GM12878 (cell line): Measurements from ENCODE around the gene ENAH. TPM values are rescaled to one million over a fixed set of nuclear protein-coding genes. Genes with fewer than 3 reads are reported as not detected.

Experiments
- ATAC-seq: fragments of 200-7000 bp; cut with Tn5 transposase; 3 replicates; pipeline ENCODE4 v1.9.1; 2020; ENCODE audit warnings: mild to moderate bottlenecking, moderate library complexity
- BruUV-seq: library from RNA; stranded (reverse); fragments of 400-500 nt; replicated peaks from 2 replicates; lab custom pipeline; 2021; lab: Mats Ljungman, UMichigan
- CTCF ChIA-PET: fragments of 300-600 bp; sonication (Branson Sonifier 250); formaldehyde crosslinking; extraction: SDS; loops from one replicate; lab custom pipeline; 2021; ENCODE audit warnings: inconsistent platforms; lab: Yijun Ruan, JAX
- POLR2A ChIA-PET: fragments of 350-600 bp; formaldehyde crosslinking; extraction: SDS; loops from one replicate; lab custom pipeline; 2021; ENCODE audit warnings: inconsistent platforms; lab: Charles Lee
- RAD21 ChIA-PET: fragments of 300-600 bp; sonication (Branson Sonifier 250); formaldehyde crosslinking; loops from one replicate; lab custom pipeline; 2023; ENCODE audit warnings: antibody characterized with exemption; ENCODE audit not compliant: unreplicated experiment; lab: Charles Lee
- SMC1A ChIA-PET: fragments of 300-600 bp; sonication (Branson Sonifier 250); formaldehyde crosslinking; loops from one replicate; lab custom pipeline; 2023; ENCODE audit not compliant: unreplicated experiment, uncharacterized antibody; lab: Charles Lee
- DNase-seq: peaks from one replicate; pipeline ENCODE4 v3.0.0-alpha.2; 2011; ENCODE audit warnings: low read depth, low spot score
- FAIRE-seq: peaks from 3 replicates; lab custom pipeline; 2011; peaks lifted over from hg19 to GRCh38; lab: Jason Lieb, UNC
- H2AFZ ChIP-seq: 2 replicates; pipeline ENCODE4 v1.6.0; 2011; ENCODE audit warnings: low read depth, low read length, control low read depth; ENCODE audit not compliant: control insufficient read depth
- H3K27ac ChIP-seq: 2 replicates; pipeline ENCODE4 v1.5.1; 2011; ENCODE audit warnings: control low read depth; ENCODE audit not compliant: control insufficient read depth, insufficient read depth
- H3K27me3 ChIP-seq, 2 experiments: replicated peaks in 1 of 2; 2 replicates each; pipeline versions ENCODE4 v1.6.0 to v1.6.1; 2011; ENCODE audit warnings: low read length in 1 of 2; ENCODE audit not compliant: control insufficient read depth in 2 of 2, insufficient read depth in 2 of 2
- H3K36me3 ChIP-seq, 2 experiments: 2 replicates each; pipeline ENCODE4 v1.5.1; 2011; ENCODE audit warnings: low read length in 1 of 2; ENCODE audit not compliant: control insufficient read depth in 2 of 2, insufficient read depth in 2 of 2
- H3K4me1 ChIP-seq: 2 replicates; pipeline ENCODE4 v1.6.1; 2011; ENCODE audit warnings: mild to moderate bottlenecking, low read length, moderate library complexity, mixed read lengths; ENCODE audit not compliant: control insufficient read depth, insufficient read depth
- H3K4me2 ChIP-seq: 2 replicates; pipeline ENCODE4 v1.6.0; 2011; ENCODE audit warnings: control low read depth; ENCODE audit not compliant: control insufficient read depth, insufficient read depth
- H3K4me3 ChIP-seq: fragments of 200-600 bp; sonication (generic); 2 replicates; pipeline ENCODE4 v1.5.1; 2016
- H3K79me2 ChIP-seq: 2 replicates; pipeline ENCODE4 v1.6.0; 2011; ENCODE audit warnings: low read length; ENCODE audit not compliant: control insufficient read depth, insufficient read depth
- H3K9ac ChIP-seq: 2 replicates; pipeline ENCODE4 v1.8.0; 2011; ENCODE audit warnings: low read length, control low read depth, mixed read lengths; ENCODE audit not compliant: control insufficient read depth, insufficient read depth
- H3K9me3 ChIP-seq: replicated peaks from 3 replicates; pipeline ENCODE4 v1.5.1; 2011; ENCODE audit warnings: mild to moderate bottlenecking, low read length; ENCODE audit not compliant: control insufficient read depth, insufficient read depth
- H4K20me1 ChIP-seq: 2 replicates; pipeline ENCODE4 v1.6.0; 2011; ENCODE audit not compliant: control insufficient read depth, insufficient read depth
- ATF3 ChIP-seq: IDR thresholded peaks from 2 replicates; pipeline ENCODE4 v1.6.1; 2011; ENCODE audit warnings: low read depth, mild to moderate bottlenecking, low read length, moderate library complexity, borderline replicate concordance; ENCODE audit errors: extremely low read depth
- CEBPB ChIP-seq, 2 experiments: fragments of 150-350 bp in 1 of 2; IDR thresholded peaks; 2 replicates each; pipeline ENCODE4 v1.6.1; 2012 to 2014; ENCODE audit warnings: low read depth in 2 of 2, low read length in 2 of 2, borderline replicate concordance in 1 of 2, inconsistent platforms in 1 of 2
- CUX1 ChIP-seq: IDR thresholded peaks from 2 replicates; pipeline ENCODE4 v1.6.1; 2012; ENCODE audit warnings: improper control_type of control experiment, low read depth, low read length; ENCODE audit not compliant: insufficient replicate concordance
- EGR1 ChIP-seq, 2 experiments: IDR thresholded peaks; 1 replicate in 1 of 2; 2 replicates in 1 of 2; pipeline ENCODE4 v1.6.1; 2011 to 2012; ENCODE audit warnings: low read depth in 2 of 2, low read length in 2 of 2, borderline replicate concordance in 1 of 2, mild to moderate bottlenecking in 1 of 2, moderate library complexity in 1 of 2
- HDAC6 ChIP-seq: fragments of 200-600 bp; sonication (generic); IDR thresholded peaks from one replicate; pipeline ENCODE4 v1.8.0; 2017; ENCODE audit warnings: antibody characterized with exemption; ENCODE audit not compliant: unreplicated experiment
- MAX ChIP-seq: IDR thresholded peaks from 2 replicates; pipeline ENCODE4 v1.6.1; 2012; ENCODE audit warnings: low read depth, low read length, improper control_type of control experiment
- MTA2 ChIP-seq: fragments of 450-650 bp; IDR thresholded peaks from 2 replicates; pipeline ENCODE4 v1.6.1; 2016; ENCODE audit warnings: low read depth, mild to moderate bottlenecking, moderate library complexity
- MXI1 ChIP-seq: fragments of 150-350 bp; IDR thresholded peaks from 2 replicates; pipeline ENCODE4 v1.6.1; 2011; ENCODE audit warnings: low read depth, mild to moderate bottlenecking, inconsistent platforms, low read length, improper control_type of control experiment
- NFXL1 ChIP-seq: fragments of 450-650 bp; IDR thresholded peaks from 2 replicates; pipeline ENCODE4 v1.6.1; 2017; ENCODE audit warnings: antibody characterized with exemption, mild to moderate bottlenecking, borderline replicate concordance
- POLR2A ChIP-seq: IDR thresholded peaks from 2 replicates; pipeline ENCODE4 v1.6.1; 2011; ENCODE audit warnings: low read depth, mild to moderate bottlenecking, low read length
- RAD51 ChIP-seq: fragments of 450-650 bp; IDR thresholded peaks from 2 replicates; pipeline ENCODE4 v1.6.1; 2016; ENCODE audit warnings: moderate library complexity, mild to moderate bottlenecking, inconsistent platforms
- SPI1 ChIP-seq: IDR thresholded peaks from 2 replicates; pipeline ENCODE4 v1.6.1; 2011; ENCODE audit warnings: low read depth, mild to moderate bottlenecking, low read length, moderate library complexity, borderline replicate concordance; ENCODE audit not compliant: insufficient read depth
- SREBF1 ChIP-seq: IDR thresholded peaks from 2 replicates; pipeline ENCODE4 v1.6.1; 2012; ENCODE audit warnings: mild to moderate bottlenecking, low read length
- WRNIP1 ChIP-seq: IDR thresholded peaks from 2 replicates; pipeline ENCODE4 v1.6.1; 2011; ENCODE audit warnings: low read depth, low read length, improper control_type of control experiment, borderline replicate concordance
- ZBTB4 ChIP-seq: fragments of 450-650 bp; formaldehyde crosslinking; IDR thresholded peaks from 2 replicates; pipeline ENCODE4 v1.4.0; 2022; ENCODE audit warnings: mild to moderate bottlenecking, moderate library complexity
- ZNF24 ChIP-seq: fragments of 450-650 bp; IDR thresholded peaks from 2 replicates; pipeline ENCODE4 v1.6.1; 2017; ENCODE audit warnings: antibody characterized with exemption, mild to moderate bottlenecking
- WGBS: methylation state at CpG from one replicate; pipeline ENCODE4 v1.1.6; 2016; ENCODE audit warnings: low lambda C conversion rate; ENCODE audit not compliant: insufficient replicate concordance, insufficient coverage; ENCODE audit errors: missing lambda C conversion rate; 5-methylcytosine and 5-hydroxymethylcytosine counted together
- in situ Hi-C: fragments of 300-500 bp; cut with MboI; formaldehyde crosslinking; loops from 9 replicates; pipeline ENCODE4 v1.14.3; 2018; ENCODE audit warnings: mixed read lengths
- intact Hi-C: fragments of 100-400 bp; cut with micrococcal nuclease; formaldehyde crosslinking; loops from one replicate; pipeline ENCODE4 v1.14.2; 2022; ENCODE audit not compliant: unreplicated experiment
- polyA plus RNA-seq, 11 experiments: library from polyadenylated mRNA; depleted of rRNA in 4 of 11; unstranded in 6 of 11; stranded (reverse) in 5 of 11; fragments of >200 nt; fragmentation: Nextera tagmentation in 4 of 11; fragmentation: Illumina TruSeq in 1 of 11; extraction: Ambion mirVana in 4 of 11; extraction: Trizol in 1 of 11; gene quantifications; 1 replicate in 1 of 11; 2 replicates in 10 of 11; pipeline versions ENCODE4 v1.2.1 to v1.2.3, GENCODE V29; 2011 to 2016; ENCODE audit warnings: inconsistent platforms in 2 of 11, missing spikeins in 2 of 11, low read depth in 1 of 11
- total RNA-seq, 4 experiments: library from RNA; depleted of rRNA in 3 of 4; stranded (reverse); fragments of >200 nt in 3 of 4; fragmentation: Illumina TruSeq in 1 of 4; extraction: Trizol in 1 of 4; gene quantifications; 2 replicates each; pipeline versions ENCODE4 v1.2.1 to v1.2.3, GENCODE V29; 2013 to 2021

Gene ENAH
- total and polyA plus RNA-seq, 10 of the 15 experiments (the other 5 are each of a cell fraction or from before 2014, with no cell fraction given) = under 0.01 to 0.62 (median 0.06) TPM; not detected in 5

GRCh38 chr1:225534772-225535171 lies 118.2 kb downstream of the ENAH start:
- Histone ChIP-seq H3K27ac (no peak overlapping the region), H3K4me1 (no peaks in the 10 kb centered on the region), H3K4me2 (no peak overlapping the region), H3K9me3 (no peaks in the 10 kb centered on the region), H3K79me2 (no peaks in the 10 kb centered on the region), H2AFZ (no peak overlapping the region), H3K27me3 (peaks cover 0 to 3% of the 10 kb centered on the region in 2 experiments; a peak in 2 of 4 replicates), H4K20me1 (no peaks in the 10 kb centered on the region), H3K36me3 (no peaks in the 10 kb centered on the region), H3K9ac (no peak overlapping the region), H3K4me3 (no peak overlapping the region)
- ATAC-seq (no peak), FAIRE-seq (no peak), DNase-seq (no peak)
- BruUV-seq = no TSS peak
- in situ Hi-C loops (no loop called here), intact Hi-C loops (no loop called here)
- ChIA-PET SMC1A (interaction anchor here (1.5 kb wide), 1 partner anchor 37 kb away, joined by 3 read pairs; no protein-coding TSS in a partner anchor), RAD21 (no interaction called here), CTCF (interaction anchor here (1.6 kb wide), 1 partner anchor 18 kb away, joined by 6 read pairs; no protein-coding TSS in a partner anchor), POLR2A (interaction anchor here (1.5 kb wide), 1 partner anchor 11 kb away, joined by 3 read pairs; no protein-coding TSS in a partner anchor)
- TF ChIP-seq HDAC6 (no peak), MTA2 (no peak), ZNF24 (no peak), NFXL1 (no peak), ATF3 (no peak), ZBTB4 (no peak), MXI1 (no peak), WRNIP1 (no peak), POLR2A (no peak), CUX1 (no peak), CEBPB (IDR thresholded peaks at IDR 0.05; ENCODE audit: borderline replicate concordance in 1 of 2, low read depth in 2 of 2, low read length in 2 of 2) (no peak), EGR1 (IDR thresholded peaks at IDR 0.05; ENCODE audit: borderline replicate concordance in 1 of 2, low read depth in 2 of 2, low read length in 2 of 2) (no peak), MAX (no peak), SREBF1 (no peak), RAD51 (no peak), SPI1 (no peak)
- WGBS = 28% methylated on average over 2 of the region's 2 CpGs
